ENCODE measurements around the gene MTMR12.

MTMR12 gene

DNA sequence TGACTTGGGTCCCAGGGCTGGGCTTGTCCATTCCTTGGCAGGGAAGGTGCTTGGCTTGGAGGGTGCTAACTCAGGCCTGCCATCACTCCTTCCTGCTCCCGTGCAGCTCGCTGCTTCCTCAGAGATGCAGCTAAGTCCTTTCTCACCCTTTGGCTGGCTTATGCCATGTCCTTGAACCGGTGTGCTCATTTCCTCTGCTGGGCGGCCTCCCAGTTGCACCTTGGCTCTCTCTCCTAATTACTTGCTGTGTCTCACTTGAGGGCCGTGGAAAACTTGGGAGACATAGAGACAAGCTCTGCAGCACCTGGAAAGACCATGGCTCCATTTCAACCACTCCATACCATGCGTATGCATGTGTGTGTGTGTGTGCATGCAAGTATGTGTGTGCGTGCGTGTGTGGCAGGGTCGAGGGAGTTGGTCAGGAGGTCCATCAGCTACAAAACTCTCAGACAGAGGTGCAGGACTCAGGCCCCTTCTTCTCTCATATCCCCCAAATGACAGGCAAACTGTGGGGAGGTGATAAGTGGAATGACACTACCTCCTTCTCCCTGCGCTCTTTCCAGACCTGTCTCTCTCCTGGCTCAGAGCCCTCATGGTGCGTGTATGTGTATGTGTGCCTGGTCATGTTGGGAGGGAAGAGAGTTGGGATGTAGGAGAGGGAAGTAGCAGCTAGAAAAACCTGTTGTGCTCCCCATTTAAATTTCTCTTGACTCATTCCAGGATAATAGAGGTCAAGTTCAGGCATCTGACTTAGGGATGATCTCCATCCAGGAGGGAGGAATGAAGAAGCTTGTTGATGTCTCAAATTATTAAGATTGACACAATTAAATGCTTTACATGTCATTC is 17.6 kb upstream of the MTMR12 start:
- H3K4me3 ChIP-seq (ENCODE audit: low read depth in 1 of 2, low read length in 2 of 2): no peak overlapping the region
- TF ChIP-seq EZH2 (IDR thresholded peaks at IDR 0.05; ENCODE audit: borderline replicate concordance, low read depth, low read length, severe bottlenecking): no peak
- TF ChIP-seq, protein P1, sequence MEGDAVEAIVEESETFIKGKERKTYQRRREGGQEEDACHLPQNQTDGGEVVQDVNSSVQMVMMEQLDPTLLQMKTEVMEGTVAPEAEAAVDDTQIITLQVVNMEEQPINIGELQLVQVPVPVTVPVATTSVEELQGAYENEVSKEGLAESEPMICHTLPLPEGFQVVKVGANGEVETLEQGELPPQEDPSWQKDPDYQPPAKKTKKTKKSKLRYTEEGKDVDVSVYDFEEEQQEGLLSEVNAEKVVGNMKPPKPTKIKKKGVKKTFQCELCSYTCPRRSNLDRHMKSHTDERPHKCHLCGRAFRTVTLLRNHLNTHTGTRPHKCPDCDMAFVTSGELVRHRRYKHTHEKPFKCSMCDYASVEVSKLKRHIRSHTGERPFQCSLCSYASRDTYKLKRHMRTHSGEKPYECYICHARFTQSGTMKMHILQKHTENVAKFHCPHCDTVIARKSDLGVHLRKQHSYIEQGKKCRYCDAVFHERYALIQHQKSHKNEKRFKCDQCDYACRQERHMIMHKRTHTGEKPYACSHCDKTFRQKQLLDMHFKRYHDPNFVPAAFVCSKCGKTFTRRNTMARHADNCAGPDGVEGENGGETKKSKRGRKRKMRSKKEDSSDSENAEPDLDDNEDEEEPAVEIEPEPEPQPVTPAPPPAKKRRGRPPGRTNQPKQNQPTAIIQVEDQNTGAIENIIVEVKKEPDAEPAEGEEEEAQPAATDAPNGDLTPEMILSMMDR (IDR thresholded peaks at IDR 0.05; ENCODE audit: borderline replicate concordance, extremely low read depth, low read length, poor library complexity, severe bottlenecking): no peak
- no peak overlapping the region for H3K4me2 ChIP-seq (ENCODE audit: insufficient read depth, low read length)
- H3K36me3 ChIP-seq (ENCODE audit: insufficient read depth, low read length): no peaks in the 10 kb centered on the region
- no peaks in the 10 kb centered on the region for H3K9me3 ChIP-seq (ENCODE audit: insufficient read depth, low read length, severe bottlenecking)
- H3K9ac ChIP-seq (ENCODE audit: low read depth, low read length): no peak overlapping the region
- H4K20me1 ChIP-seq (ENCODE audit: insufficient read depth, low read length): no peaks in the 10 kb centered on the region
- ATAC-seq (ENCODE audit: insufficient read depth, low read depth) (no peak), DNase-seq (no peak)
- H3K27me3 ChIP-seq (ENCODE audit: insufficient read depth, low read length, poor library complexity): no peaks in the 10 kb centered on the region
- no peaks in the 10 kb centered on the region for H3K4me1 ChIP-seq (ENCODE audit: insufficient read depth, low read length)
- H3K27ac ChIP-seq (ENCODE audit: low read length): no peak overlapping the region
- no peaks in the 10 kb centered on the region for H3K79me2 ChIP-seq (ENCODE audit: insufficient read depth, low read length)
- no peak overlapping the region for H2AFZ ChIP-seq (ENCODE audit: low read depth, low read length)

DNA sequence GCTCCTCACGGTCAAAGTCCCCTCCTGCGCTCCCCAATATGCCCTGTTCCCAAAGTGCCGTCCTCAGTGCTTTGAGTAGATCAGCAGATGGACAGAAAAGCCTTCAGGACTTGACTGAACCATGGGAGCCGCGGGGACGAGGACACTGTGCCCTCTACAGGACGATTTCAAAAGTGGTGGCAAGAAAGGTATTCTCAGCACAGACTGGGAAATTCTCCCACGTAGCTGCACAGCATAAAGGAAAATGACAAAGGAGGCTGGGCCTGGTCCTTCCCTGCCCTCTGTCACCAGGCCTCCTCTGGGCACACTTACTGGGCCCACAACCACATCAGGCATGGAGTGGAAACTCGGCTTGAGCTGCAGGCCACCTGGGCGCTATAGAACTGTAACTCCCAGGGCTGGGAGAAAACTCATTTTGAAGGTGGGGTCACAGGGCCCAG is 16.7 kb upstream of the MTMR12 start:
- H4K20me1 ChIP-seq (ENCODE audit: insufficient read depth, low read length): no peaks in the 10 kb centered on the region
- H3K9me3 ChIP-seq (ENCODE audit: insufficient read depth, low read length, severe bottlenecking): no peaks in the 10 kb centered on the region
- H3K4me3 ChIP-seq (ENCODE audit: low read depth in 1 of 2, low read length in 2 of 2): no peak overlapping the region
- H3K9ac ChIP-seq (ENCODE audit: low read depth, low read length): no peak overlapping the region
- H3K27ac ChIP-seq (ENCODE audit: low read length): no peak overlapping the region
- peak; percentile 57; the same call in 2 of the 3 replicates for ATAC-seq (ENCODE audit: insufficient read depth, low read depth)
- peak; percentile 23 for DNase-seq
- H3K4me1 ChIP-seq (ENCODE audit: insufficient read depth, low read length): no peaks in the 10 kb centered on the region
- no peak overlapping the region for H2AFZ ChIP-seq (ENCODE audit: low read depth, low read length)
- TF ChIP-seq, protein P1 (IDR thresholded peaks at IDR 0.05; ENCODE audit: borderline replicate concordance, extremely low read depth, low read length, poor library complexity, severe bottlenecking): peak; percentile 56
- TF ChIP-seq EZH2 (IDR thresholded peaks at IDR 0.05; ENCODE audit: borderline replicate concordance, low read depth, low read length, severe bottlenecking): no peak
- H3K79me2 ChIP-seq (ENCODE audit: insufficient read depth, low read length): no peaks in the 10 kb centered on the region
- no peaks in the 10 kb centered on the region for H3K27me3 ChIP-seq (ENCODE audit: insufficient read depth, low read length, poor library complexity)
- H3K4me2 ChIP-seq (ENCODE audit: insufficient read depth, low read length): no peak overlapping the region
- no peaks in the 10 kb centered on the region for H3K36me3 ChIP-seq (ENCODE audit: insufficient read depth, low read length)

DNA sequence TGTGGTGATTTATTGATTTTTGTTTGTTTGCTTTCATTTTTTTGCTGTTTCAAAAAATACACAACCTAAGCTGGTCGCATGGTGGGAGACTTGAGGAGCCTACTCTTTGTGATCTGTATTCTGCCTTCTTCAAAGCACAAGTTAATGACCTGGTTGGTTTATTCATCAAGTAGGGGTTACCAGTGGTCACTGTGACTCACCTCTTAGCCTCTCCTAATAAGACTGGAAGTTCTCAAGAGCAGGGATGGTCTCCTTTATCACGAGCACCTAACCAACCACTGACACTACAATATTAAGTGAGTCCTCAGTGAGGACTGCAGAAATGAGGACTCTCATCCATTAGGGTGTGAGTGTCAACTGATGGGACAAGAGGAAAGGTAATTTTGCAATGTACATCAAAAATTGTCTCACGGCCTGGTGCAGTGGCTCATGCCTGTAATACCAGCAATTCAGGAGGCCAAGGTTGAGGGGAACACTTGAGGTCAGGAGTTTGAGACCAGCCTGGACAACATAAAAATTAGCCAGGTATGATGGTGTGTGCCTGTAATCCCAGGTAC is 13.6 kb upstream of the MTMR12 start:
- Histone ChIP-seq H4K20me1 (ENCODE audit: insufficient read depth, low read length) (no peaks in the 10 kb centered on the region), H3K27ac (ENCODE audit: low read length) (no peak overlapping the region), H3K4me1 (ENCODE audit: insufficient read depth, low read length) (no peaks in the 10 kb centered on the region), H3K4me2 (ENCODE audit: insufficient read depth, low read length) (no peak overlapping the region), H3K9ac (ENCODE audit: low read depth, low read length) (no peak overlapping the region), H3K36me3 (ENCODE audit: insufficient read depth, low read length) (no peaks in the 10 kb centered on the region), H3K9me3 (ENCODE audit: insufficient read depth, low read length, severe bottlenecking) (peaks cover 8% of the 10 kb centered on the region), H3K4me3 (ENCODE audit: low read depth in 1 of 2, low read length in 2 of 2) (no peak overlapping the region), H3K27me3 (ENCODE audit: insufficient read depth, low read length, poor library complexity) (no peaks in the 10 kb centered on the region), H3K79me2 (ENCODE audit: insufficient read depth, low read length) (no peaks in the 10 kb centered on the region), H2AFZ (ENCODE audit: low read depth, low read length) (no peak overlapping the region)
- DNase-seq (no peak), ATAC-seq (ENCODE audit: insufficient read depth, low read depth) (no peak)
- TF ChIP-seq, protein P1 (IDR thresholded peaks at IDR 0.05; ENCODE audit: borderline replicate concordance, extremely low read depth, low read length, poor library complexity, severe bottlenecking): no peak
- TF ChIP-seq EZH2 (IDR thresholded peaks at IDR 0.05; ENCODE audit: borderline replicate concordance, low read depth, low read length, severe bottlenecking): no peak
